Measurements from ENCODE around the gene HAUS3.
"Not testable (repeated sequence)": the region's sequence is repeated elsewhere in the genome, so short reads cannot be mapped to it uniquely, and the experiment has no call there.

The HAUS3 gene

GRCh38 chr4:2251073-2251794, 9.3 kb upstream of the HAUS3 start:
- DNase-seq: no peak

GRCh38 chr4:2250357-2251072, 8.6 kb upstream of the HAUS3 start:
- DNase-seq: no peak

GRCh38 chr4:2249526-2250356, 7.8 kb upstream of the HAUS3 start:
- DNase-seq: no peak

GRCh38 chr4:2248821-2249261, 6.9 kb upstream of the HAUS3 start:
- DNase-seq: no peak

GRCh38 chr4:2248044-2248780, 6.3 kb upstream of the HAUS3 start:
- DNase-seq: no peak

DNA sequence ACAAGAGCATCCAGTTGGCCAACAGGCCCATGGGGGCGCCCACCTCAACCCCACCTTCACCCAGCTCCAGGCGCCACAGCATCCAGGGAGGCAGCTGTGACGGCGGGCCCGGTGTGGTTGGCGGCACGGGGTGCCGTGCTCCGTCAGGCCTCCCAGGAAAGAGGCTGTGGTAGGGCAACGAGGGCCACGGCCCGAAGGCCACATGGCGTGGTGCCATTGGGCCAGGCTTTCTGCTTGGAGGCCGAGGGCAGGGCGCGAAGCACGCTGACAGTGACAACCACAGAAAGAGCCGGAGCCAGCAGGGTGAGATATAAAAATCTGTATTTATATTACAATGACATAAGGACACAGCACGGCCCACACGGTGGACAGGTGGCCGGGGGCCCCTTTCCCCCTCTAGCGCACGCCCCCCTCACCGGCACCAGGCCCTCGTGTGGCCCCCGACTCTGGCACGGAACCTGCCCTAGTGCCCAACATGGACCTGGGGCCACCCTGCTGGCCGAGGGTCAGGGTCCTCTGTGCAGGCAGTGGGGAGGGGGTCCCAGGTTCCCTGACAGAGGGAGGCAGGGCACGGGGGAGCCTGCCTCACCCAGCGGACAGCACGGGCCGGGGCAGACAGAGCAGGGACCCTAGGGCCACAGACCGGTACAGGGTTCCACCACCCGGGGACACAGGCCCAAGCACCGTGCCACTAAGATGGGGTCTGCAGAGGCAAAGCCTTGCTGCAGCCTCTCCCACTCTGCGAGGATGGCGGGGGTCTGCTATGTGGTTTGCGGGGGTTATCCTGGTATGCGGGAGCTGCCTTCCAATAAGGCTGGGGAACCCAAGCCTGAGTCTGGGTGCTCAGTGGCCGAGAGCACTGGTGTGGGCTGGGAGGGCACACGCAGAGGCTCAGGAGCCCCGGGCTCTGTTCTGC, 5.5 kb upstream of the HAUS3 start:
- DNase-seq: no peak

- DNase-seq: no peak
Observed at GRCh38 chr4:2246384-2247127, 4.6 kb upstream of the HAUS3 start.

- DNase-seq: no peak
Observed at GRCh38 chr4:2245787-2246275, 3.9 kb upstream of the HAUS3 start.

GRCh38 chr4:2245057-2245786, 3.3 kb upstream of the HAUS3 start:
- DNase-seq: no peak

GRCh38 chr4:2243681-2244380, 1.9 kb upstream of the HAUS3 start:
- no peak for DNase-seq

DNA sequence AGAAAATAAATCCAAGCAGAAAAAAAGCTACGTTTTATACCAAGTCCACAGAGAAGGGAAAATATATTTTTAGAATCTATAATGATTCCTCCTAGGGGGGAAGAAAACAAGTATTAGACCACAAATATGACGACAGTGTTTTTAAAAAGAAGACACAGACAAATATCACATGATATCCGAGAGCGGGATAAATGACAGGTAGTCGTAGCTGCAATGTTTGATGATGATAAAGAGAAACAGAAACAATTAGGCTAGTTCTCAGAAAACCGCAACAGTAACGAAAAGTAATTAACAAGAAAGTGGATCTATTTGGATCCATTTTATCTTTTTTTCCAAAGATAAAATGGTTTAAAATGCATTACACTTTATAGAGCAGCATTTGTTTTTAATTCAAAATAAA, 918 bp downstream of the HAUS3 start:
- no peak for DNase-seq

DNA sequence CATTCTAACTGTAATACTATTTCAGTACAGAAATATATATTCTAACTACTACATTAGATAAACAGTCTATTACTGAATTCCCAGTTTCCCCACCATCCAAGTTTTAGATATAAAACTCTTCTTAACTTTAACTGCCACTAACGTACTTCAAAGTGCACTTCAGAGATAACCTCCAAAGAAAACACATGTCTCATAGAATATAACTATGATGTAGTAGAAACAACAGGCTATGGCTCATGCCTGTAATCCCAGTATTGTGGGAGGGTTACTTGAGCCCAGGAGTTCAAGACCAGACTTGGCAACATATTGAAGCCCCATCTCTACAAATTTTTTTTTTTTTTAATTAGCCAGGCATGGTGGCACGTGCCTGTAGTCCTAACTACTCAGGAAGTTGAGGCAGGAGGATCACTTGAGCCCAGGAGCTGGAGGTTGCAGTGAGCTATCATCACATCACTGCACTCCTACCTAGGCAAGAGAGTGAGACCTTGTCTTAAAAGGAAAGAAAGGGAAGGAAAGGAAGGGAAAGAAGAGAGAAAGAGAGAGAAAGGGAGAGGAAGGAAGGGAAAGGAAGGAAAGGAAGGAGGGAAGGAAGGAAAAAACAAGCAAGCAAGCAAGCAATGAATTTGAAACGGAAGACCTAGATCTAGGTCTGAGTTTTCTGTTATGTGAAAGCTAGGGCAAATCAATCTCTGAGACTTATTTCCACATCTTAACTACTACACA, 4.8 kb downstream of the HAUS3 start:
- DNase-seq: no peak

DNA sequence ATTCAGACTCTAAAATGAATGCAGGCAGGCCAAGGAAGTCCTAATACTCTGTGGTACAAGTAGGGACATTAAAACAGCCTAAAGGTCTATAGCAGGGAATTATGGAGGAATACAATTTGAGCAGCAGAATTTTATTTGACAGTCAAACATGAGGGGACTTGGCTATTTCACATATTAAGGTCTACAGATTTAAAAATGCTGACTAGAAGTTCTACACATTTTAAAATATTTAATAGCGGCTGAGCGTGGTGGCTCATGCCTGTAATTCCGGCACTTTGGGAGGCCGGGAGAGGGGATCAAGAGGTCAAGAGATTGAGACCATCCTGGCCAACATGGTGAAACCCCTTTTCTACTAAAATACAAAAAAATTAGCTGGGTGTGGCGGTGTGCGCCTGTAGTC, 10.8 kb downstream of the HAUS3 start:
- DNase-seq: no peak

- DNase-seq: no peak
Observed at GRCh38 chr4:2226261-2226660, 15.7 kb downstream of the HAUS3 start.

- no peak for DNase-seq
Observed at GRCh38 chr4:2222838-2223237, 19.1 kb downstream of the HAUS3 start.

- DNase-seq: not testable (repeated sequence)
Observed at GRCh38 chr4:2221378-2221777, 20.5 kb downstream of the HAUS3 start.

DNA sequence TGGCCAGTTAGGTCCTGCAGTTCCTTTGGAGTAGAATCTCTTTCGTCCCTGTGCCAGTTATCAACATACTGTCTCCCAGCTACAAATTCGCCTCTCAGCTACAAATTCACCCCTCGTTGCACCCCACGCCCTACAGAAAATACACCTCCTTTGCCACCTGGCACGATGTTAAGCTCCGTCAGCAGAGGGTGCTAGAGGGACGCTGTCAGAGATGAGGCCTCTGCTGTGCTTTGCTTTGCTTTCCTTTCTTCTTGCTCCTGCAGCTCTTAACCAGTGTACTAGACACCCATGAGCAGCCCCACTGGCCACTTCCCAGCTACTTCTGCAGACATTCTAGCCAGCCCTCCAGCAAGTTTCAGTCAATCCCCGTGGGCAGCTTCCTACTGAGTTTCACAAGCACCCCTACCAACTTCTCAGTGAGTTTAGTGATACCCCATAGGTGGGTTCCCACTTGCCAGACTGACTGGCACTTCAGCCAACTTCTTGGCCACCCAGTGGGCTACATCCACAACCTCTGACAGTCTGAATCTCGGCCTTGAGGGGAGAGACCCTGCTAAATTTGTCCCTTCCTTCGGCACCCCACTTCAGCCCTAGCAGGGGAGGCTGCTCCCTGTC, 21.8 kb downstream of the HAUS3 start:
- peak; percentile 40 for DNase-seq

DNA sequence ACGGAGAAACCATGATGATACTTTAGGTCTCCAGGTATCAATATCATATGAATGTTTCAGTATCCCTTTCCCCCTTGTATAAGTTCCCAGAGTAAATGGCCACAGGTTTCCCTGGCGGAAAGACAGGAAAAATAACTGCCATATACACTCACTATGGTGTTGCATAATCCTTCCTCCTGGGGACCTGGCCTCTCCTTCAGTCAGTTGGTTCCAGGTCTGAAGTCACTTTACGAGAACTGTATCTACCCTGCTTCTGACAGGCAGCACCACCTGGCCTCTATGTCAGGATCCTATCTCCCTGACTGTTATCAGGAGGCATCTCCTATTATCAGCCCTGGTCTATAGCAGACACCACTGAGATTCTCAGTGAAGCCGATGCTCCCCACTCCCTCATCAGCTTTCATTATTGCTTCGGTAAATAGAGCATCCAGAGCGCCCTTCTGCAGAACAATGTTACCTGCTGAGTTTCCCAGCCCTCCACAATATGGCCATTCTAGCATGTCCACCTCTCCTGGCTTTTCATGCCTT, 22.6 kb downstream of the HAUS3 start:
- DNase-seq: no peak
